G401 (cell line): ENCODE measurements around the gene XXYLT1. TPM values are rescaled to one million over a fixed set of nuclear protein-coding genes. Genes with fewer than 3 reads are reported as not detected.

Source experiments
- DNase-seq: peaks from one replicate; pipeline ENCODE4 v3.0.0-alpha.2; 2015; ENCODE audit warnings: low spot score
- in situ Hi-C: cut with HindIII; loops from 2 replicates; pipeline ENCODE4 v1.10.0; 2016; ENCODE audit warnings: low sequenced_read_pairs, mixed read lengths
- total RNA-seq: library from RNA; depleted of rRNA; stranded (reverse); fragments of >200 nt; shearing (Covaris generic); gene quantifications from 2 replicates; pipeline ENCODE4 v1.2.3, GENCODE V29; 2014

The XXYLT1 gene
- total RNA-seq, 1 experiment from 2014 or later = 80.3 TPM

GRCh38 chr3:195070336-195070735 is 200.6 kb downstream of the XXYLT1 start:
- DNase-seq = no peak
- in situ Hi-C loops = no loop called here

DNA sequence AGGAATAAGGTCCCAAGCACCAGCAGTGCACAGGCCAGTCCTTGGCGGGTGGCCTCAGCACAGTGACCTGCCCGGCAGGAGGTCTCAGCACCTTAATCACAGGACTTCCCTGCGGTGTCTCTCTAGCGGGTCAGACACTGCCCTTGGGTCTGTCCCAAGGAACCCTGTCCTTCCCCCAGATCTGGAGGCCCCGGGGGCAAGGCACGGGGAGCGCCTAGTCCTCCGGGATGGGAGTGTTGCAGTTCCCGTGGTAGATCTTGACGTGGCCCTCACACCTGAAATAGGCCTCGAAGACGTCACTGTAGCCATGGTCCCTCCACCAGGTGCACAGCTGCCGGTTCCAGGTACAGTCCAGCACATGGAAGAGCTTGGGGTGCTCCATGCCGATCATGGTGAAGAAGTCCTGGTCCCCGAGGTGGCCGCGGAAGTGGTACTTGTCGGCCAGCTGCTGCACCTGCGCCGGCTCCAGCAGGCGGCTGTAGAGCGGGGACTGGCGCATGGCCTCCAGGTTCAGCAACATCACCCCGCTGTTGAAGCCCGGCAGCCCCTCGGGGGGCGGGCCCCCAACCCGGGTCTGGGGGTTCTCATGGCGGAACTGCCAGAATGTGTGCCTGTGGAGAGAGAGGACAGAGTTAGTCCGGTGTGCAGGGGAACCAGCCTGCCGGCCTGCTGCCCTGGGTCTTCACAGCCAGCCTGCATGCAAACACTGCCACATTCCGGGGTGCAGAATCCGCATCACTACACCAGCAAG is 201.3 kb downstream of the XXYLT1 start:
- no peak for DNase-seq
- in situ Hi-C loops = no loop called here

GRCh38 chr3:195068084-195069080 is 202.6 kb downstream of the XXYLT1 start:
- no peak for DNase-seq
- in situ Hi-C loops = no loop called here

GRCh38 chr3:195066441-195066841 is 204.5 kb downstream of the XXYLT1 start:
- DNase-seq = no peak
- in situ Hi-C loops = no loop called here

DNA sequence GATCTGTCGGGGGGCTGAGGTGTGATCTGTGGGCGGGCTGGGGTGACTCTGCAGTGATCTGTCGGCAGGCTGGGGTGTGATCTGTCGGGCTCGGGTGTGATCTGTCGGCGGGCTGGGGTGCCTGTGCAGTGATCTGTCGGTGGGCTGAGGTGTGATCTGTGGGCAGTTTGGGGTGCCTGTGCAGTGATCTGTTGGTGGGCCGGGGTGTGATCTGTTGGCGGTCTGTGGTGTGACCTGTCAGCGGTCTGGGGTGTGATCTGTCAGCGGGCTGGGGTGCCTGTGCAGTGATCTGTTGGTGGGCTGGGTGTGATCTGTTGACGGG is 205.1 kb downstream of the XXYLT1 start:
- DNase-seq = no peak
- in situ Hi-C loops = no loop called here

DNA sequence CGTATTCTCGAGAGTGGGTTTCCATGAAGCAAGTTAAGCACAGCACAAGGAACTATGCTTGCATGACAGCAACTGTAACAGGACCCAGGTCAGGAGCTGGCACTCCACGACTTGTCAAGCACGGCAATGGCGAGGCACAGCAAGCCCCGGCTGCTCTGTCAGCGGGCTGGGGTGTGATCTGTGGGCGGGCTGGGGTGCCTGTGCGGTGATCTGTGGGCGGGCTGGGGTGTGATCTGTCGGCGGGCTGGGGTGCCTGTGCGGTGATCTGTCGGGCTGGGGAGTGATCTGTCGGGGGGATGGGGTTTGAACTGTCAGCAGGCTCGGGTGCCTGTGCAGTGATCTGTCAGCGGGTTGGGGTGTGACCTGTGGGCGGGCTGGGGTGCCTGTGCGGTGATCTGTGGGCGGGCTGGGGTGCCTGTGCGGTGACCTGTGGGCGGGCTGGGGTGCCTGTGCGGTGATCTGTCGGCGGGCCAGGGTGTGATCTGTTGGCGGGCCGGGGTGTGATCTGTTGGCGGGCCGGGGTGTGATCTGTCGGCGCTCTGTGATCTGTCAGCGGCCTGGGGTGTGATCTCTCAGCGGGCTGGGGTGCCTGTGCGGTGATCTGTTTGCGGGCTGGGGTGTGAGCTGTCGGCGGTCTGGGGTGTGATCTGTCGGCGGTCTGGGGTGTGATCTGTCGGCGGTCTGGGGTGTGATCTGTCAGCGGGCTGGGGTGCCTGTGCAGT is 205.7 kb downstream of the XXYLT1 start:
- in situ Hi-C loops = no loop called here
- DNase-seq = no peak

- in situ Hi-C loops = no loop called here
- DNase-seq = no peak
These were observed 206.5 kb downstream of the XXYLT1 start for GRCh38 chr3:195064300-195064931.

- in situ Hi-C loops = no loop called here
These were observed 207.3 kb downstream of the XXYLT1 start for GRCh38 chr3:195063581-195064193.

DNA sequence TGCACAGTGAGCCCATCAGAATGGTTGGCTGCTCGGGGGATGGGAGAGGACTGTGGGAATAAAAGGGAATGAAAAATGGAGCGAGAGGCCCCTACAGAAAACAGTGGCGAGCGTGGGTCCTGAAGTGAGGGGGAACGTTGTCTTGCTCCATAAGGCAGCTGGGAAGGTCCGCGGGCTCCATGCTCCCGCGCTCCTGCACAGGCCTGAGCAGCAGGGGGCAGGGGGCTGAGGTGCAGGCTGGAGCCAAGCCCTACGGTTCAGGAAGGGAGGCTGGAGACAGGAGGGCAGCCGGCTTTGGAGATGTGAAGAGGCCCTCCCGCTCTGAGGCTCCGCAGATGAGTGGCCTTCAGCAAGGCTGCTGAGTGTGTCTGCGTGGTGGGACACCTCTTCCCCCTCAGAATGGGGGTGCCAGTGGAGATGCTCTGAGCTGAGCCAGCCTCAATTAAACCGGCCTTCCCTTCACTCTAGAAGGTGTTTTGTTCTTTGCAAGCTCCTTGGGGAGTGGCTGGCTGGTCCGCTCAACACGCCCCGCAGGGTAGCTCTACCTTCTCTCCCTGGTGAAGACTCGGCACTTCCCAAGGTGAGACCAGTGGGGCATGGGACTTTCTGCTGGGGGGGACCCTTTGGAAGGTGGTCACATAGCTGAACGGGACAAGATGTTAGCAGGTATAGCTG is 208.0 kb downstream of the XXYLT1 start:
- no peak for DNase-seq
- in situ Hi-C loops = no loop called here

More at GRCh38 chr3:195063581-195064193, 207.3 kb downstream of the XXYLT1 start:
- DNase-seq = no peak

- no peak for DNase-seq
- in situ Hi-C loops = no loop called here
These were observed 209.0 kb downstream of the XXYLT1 start for GRCh38 chr3:195061756-195062655.

DNA sequence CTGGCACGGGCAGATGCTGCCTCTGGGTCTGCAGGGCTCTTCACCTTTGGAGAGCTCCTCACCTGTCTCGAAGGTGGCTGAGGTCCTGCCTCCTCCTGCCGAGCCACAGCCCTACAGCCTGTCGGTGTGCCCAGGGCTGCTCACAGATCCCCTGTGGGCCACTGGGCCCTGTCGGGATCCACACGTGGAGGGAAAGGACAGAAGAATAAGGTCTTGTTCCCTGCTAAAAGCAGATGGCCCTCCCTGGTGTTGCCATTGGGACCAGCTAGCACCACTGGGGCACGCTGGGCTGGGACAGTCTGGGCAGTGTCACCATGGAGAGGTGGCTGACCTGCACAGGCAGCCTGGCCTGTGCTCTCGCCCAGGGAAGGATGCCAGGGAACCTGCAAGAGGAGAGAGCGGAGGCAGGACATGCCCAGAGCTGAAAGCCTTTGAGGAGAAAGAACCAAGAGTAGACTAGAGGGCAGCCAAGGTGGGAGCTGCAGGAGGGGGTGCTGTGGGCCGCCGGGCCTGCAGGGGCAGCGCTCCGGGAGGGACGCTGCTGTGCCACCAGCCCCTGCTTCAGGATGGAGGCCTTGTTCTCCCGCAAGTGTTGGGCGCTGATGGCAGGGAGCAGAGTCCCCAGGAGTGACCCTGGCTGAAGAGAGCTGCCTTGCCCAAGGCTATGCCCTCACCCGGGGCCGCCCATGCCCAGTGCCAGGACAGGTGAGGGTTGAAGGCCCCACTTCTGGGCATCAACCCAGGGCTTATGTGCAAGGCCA is 210.2 kb downstream of the XXYLT1 start:
- in situ Hi-C loops = no loop called here
- no peak for DNase-seq

- in situ Hi-C loops = no loop called here
- DNase-seq = no peak
These were observed 210.8 kb downstream of the XXYLT1 start for GRCh38 chr3:195060217-195060481.

- no peak for DNase-seq
- in situ Hi-C loops = no loop called here
These were observed 211.3 kb downstream of the XXYLT1 start for GRCh38 chr3:195059471-195060216.

DNA sequence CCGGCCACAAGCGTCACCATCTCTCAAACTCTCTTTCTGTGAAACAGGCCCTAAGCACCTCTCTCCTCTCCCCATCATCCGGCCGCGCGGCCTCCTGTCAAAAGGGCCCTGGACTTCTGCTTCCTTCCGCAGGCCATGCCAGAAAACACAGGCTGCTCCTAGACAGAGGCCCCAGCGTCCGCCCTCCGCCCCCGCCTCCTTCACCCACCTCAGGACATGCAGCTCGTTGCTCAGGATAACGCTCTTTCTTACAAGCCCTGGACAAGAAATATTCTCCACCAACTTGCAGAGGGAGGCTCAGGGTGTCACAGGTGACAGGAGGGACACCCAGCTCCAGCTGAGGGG is 212.0 kb downstream of the XXYLT1 start:
- no peak for DNase-seq
- in situ Hi-C loops = no loop called here

DNA sequence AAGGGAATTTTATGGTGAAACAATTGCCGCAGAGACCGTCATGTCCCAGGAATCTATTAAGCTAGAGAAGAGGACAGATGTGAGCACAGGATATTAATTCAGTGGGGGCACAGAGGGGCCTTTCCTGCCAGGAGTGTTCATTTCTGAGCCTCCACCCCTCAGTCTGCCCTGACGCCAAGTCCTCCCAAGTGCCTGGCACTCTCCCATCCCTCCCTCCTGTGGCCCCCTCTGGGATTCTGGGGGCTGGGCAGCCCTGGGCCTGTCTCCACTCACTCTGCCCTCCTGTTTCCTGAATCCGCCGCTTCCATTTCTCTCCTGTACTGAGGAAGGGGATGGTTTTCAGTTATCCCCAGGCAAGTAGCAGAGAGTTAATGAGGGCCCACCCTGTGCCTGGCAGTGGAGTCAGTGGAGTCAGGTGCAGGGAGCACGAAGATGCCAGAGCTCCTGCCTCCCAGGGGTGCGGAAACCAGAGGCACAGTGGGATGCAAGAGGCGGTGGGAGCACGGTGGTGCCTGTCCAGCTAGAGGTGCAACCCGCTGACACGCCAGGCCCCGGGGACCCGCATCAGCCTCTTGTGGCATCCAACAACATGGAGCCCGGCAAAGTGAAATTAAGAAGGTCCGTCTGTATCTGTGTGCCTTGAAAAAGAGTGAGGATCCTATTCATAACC is 212.5 kb downstream of the XXYLT1 start:
- in situ Hi-C loops = no loop called here
- DNase-seq = no peak

DNA sequence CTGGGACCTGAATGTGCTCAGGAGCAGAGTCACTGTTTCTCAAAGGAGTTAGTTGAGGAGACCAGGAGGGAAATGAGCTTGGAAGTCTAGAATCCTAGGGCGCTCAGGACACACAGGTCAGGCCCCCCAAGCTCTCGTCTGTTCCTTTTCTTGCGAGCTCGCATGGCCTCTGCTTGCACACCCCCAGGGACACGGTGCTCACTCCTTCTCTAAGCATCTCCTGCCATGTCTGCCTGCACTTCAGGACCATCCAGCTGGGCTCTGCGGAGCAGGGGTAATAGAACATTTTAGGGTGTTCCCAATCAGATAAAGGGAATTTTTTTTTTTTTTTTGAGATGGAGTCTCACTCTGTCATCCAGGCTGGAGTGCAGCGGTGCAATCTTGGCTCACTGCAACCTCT is 213.2 kb downstream of the XXYLT1 start:
- in situ Hi-C loops = no loop called here
- no peak for DNase-seq
